ENCODE results near the gene VMP1. TPM values are rescaled to one million over a fixed set of nuclear protein-coding genes. Genes with fewer than 3 reads are reported as not detected.

Gene VMP1
- polyA plus RNA-seq, 2 of the 4 experiments (the other 2 are of a cell fraction), result 395 to 726 TPM

- ATAC-seq, result no peak; a peak in 1 of 6 replicates
- H3K4me2 ChIP-seq, result peak overlapping the region; percentile 49
- WGBS (ENCODE audit: missing lambda C conversion rate), result 74% methylated on average over 3 of the region's 3 CpGs
- peaks cover 51% of the 10 kb centered on the region for H3K4me1 ChIP-seq
- peak overlapping the region; percentile 94 to 95 for H3K27ac ChIP-seq
- FAIRE-seq, result no peak
- H3K4me3 ChIP-seq, result no peak overlapping the region
- TF ChIP-seq CHD2 (IDR thresholded peaks at IDR 0.05; ENCODE audit: low read length, partially characterized antibody), result no peak
- peak; percentile 63 for TF ChIP-seq HOXB13 (CRISPR knock-in tag; IDR thresholded peaks at IDR 0.05; ENCODE audit: low read depth)
- no peak for TF ChIP-seq BCL3 (IDR thresholded peaks at IDR 0.05)
- TF ChIP-seq NFE2L2 (conservative IDR thresholded peaks at IDR 0.05; ENCODE audit: low read length), result no peak
- no peak for TF ChIP-seq PHF8 (IDR thresholded peaks at IDR 0.05; ENCODE audit: borderline replicate concordance, low read depth)
- TF ChIP-seq E2F6 (IDR thresholded peaks at IDR 0.05; ENCODE audit: borderline replicate concordance, low read depth), result 0 out of 2 replicates have a peak, but pooled peaks have one; percentile 25
- TF ChIP-seq HOXB5 (CRISPR knock-in tag; IDR thresholded peaks at IDR 0.05), result peak; percentile 64; the same call in 1 of the 2 replicates
- TF ChIP-seq JUNB (IDR thresholded peaks at IDR 0.05), result 0 out of 2 replicates have a peak, but pooled peaks have one; percentile 10
- 0 out of 2 replicates have a peak, but pooled peaks have one; percentile 34 for TF ChIP-seq ATOH8 (CRISPR knock-in tag; IDR thresholded peaks at IDR 0.05; ENCODE audit: low read depth)
- POLR2A ChIA-PET, result interaction anchor here (0.9 to 4.7 kb wide), 3 partner anchors 10 to 79 kb away, joined by 3 to 23 read pairs (median 5); no protein-coding TSS in a partner anchor
- H3K9me3 ChIP-seq, result peaks cover 20% of the 10 kb centered on the region
- no peak for DNase-seq (ENCODE audit: low read depth in 1 of 2, low spot score in 1 of 2)
- CTCF ChIA-PET, result interaction anchor here (1.1 to 2.7 kb wide), 8 partner anchors 9 to 95 kb away, joined by 3 to 10 read pairs (median 6); no protein-coding TSS in a partner anchor
Observed at GRCh38 chr17:59764292-59764741, 56.9 kb downstream of the VMP1 start.

- Histone ChIP-seq H3K4me2 (no peak overlapping the region), H3K4me1 (peaks cover 58% of the 10 kb centered on the region), H3K4me3 (no peak overlapping the region), H3K9me3 (peaks cover 13% of the 10 kb centered on the region), H3K27ac (peak overlapping the region; percentile 94 to 95)
- no peak for FAIRE-seq
- POLR2A ChIA-PET, result interaction anchor here (0.9 to 1.3 kb wide), 2 partner anchors 10 to 79 kb away, joined by 3 to 5 read pairs; no protein-coding TSS in a partner anchor
- no peak for ATAC-seq
- CTCF ChIA-PET, result interaction anchor here (0.6 to 2.7 kb wide), 8 partner anchors 10 to 176 kb away, joined by 3 to 10 read pairs (median 6); no protein-coding TSS in a partner anchor
- TF ChIP-seq JUNB (IDR thresholded peaks at IDR 0.05), result no peak
- TF ChIP-seq HDAC2 (IDR thresholded peaks at IDR 0.05), result no peak
- peak; percentile 52; the same call in 1 of the 2 replicates for TF ChIP-seq HOXB13 (CRISPR knock-in tag; IDR thresholded peaks at IDR 0.05; ENCODE audit: low read depth)
- TF ChIP-seq ELK1 (IDR thresholded peaks at IDR 0.05; ENCODE audit: low read depth, low read length), result no peak
- TF ChIP-seq EHF (CRISPR knock-in tag; IDR thresholded peaks at IDR 0.05), result peak; percentile 49; the same call in 1 of the 2 replicates
- TF ChIP-seq ESRRA (IDR thresholded peaks at IDR 0.05; ENCODE audit: borderline replicate concordance, low read length), result no peak
- TF ChIP-seq HES2 (IDR thresholded peaks at IDR 0.05), result no peak
- no peak for TF ChIP-seq MAFK (IDR thresholded peaks at IDR 0.05; ENCODE audit: partially characterized antibody)
- DNase-seq (ENCODE audit: low read depth in 1 of 2, low spot score in 1 of 2), result no peak
Observed at GRCh38 chr17:59765038-59765437, 57.6 kb downstream of the VMP1 start.

- POLR2A ChIA-PET, result no interaction called here
- peak overlapping the region; percentile 71 to 94 for H3K27ac ChIP-seq
- TF ChIP-seq CBX2 (IDR thresholded peaks at IDR 0.05; ENCODE audit: borderline replicate concordance, low read depth) (no peak), EHF (CRISPR knock-in tag; IDR thresholded peaks at IDR 0.05) (no peak), FOXS1 (CRISPR knock-in tag; IDR thresholded peaks at IDR 0.05) (no peak), SMC3 (IDR thresholded peaks at IDR 0.05) (no peak), JUNB (IDR thresholded peaks at IDR 0.05) (no peak), MAZ (IDR thresholded peaks at IDR 0.05; ENCODE audit: borderline replicate concordance, low read depth, low read length) (no peak), HMGXB4 (CRISPR knock-in tag; IDR thresholded peaks at IDR 0.05; ENCODE audit: borderline replicate concordance) (no peak), HDAC2 (IDR thresholded peaks at IDR 0.05) (no peak), HEYL (CRISPR knock-in tag; IDR thresholded peaks at IDR 0.05) (no peak), E2F6 (IDR thresholded peaks at IDR 0.05; ENCODE audit: borderline replicate concordance, low read depth) (no peak), KDM1A (IDR thresholded peaks at IDR 0.05; ENCODE audit: low read depth) (no peak), EHMT2 (IDR thresholded peaks at IDR 0.05; ENCODE audit: low read depth) (no peak), TP53 (CRISPR knock-in tag; IDR thresholded peaks at IDR 0.05) (no peak)
Observed at GRCh38 chr17:59766491-59766890, 59.0 kb downstream of the VMP1 start.

More at GRCh38 chr17:59766491-59766890, 59.0 kb downstream of the VMP1 start:
- DNase-seq (ENCODE audit: low read depth in 1 of 2, low spot score in 1 of 2) (no peak), FAIRE-seq (no peak), ATAC-seq (no peak)
- CTCF ChIA-PET, result no interaction called here
- no peak overlapping the region for H3K4me2 ChIP-seq
- WGBS (ENCODE audit: missing lambda C conversion rate), result 89% methylated on average over 6 of the region's 6 CpGs
- H3K4me3 ChIP-seq, result no peak overlapping the region
- H3K4me1 ChIP-seq, result peaks cover 69% of the 10 kb centered on the region
- H3K9me3 ChIP-seq, result no peaks in the 10 kb centered on the region
